B cell (primary cell): ENCODE measurements around the gene CNFN. TPM values are rescaled to one million over a fixed set of nuclear protein-coding genes. Genes with fewer than 3 reads are reported as not detected.

ENCODE experiments used
- ATAC-seq: fragments of 200-7000 bp; cut with Tn5 transposase; one replicate; pipeline ENCODE4 v1.10.0; 2021; ENCODE audit warnings: low read depth, mild to moderate bottlenecking, moderate number of reproducible peaks, moderate library complexity
- CTCF ChIA-PET: fragments of 350-600 bp; sonication (Branson Sonifier 250); formaldehyde crosslinking; loops from one replicate; lab custom pipeline; 2021; ENCODE audit warnings: antibody characterized with exemption, inconsistent platforms; lab: Charles Lee
- POLR2A ChIA-PET: fragments of 350-600 bp; sonication (Branson Sonifier 250); formaldehyde crosslinking; loops from one replicate; lab custom pipeline; 2021; ENCODE audit warnings: antibody characterized with exemption; lab: Charles Lee
- DNase-seq: peaks from one replicate; pipeline ENCODE4 v3.0.0; 2013
- H2AFZ ChIP-seq: 2 replicates; pipeline ENCODE4 v1.6.1; 2012; ENCODE audit warnings: mild to moderate bottlenecking, low read depth, low read length; ENCODE audit not compliant: insufficient read depth, poor library complexity, severe bottlenecking
- H3K27ac ChIP-seq, 2 donors: 1 replicate in 1 of 2; 2 replicates in 1 of 2; pipeline ENCODE4 v1.5.1; 2012 to 2013; ENCODE audit warnings: low read length in 2 of 2, mild to moderate bottlenecking in 2 of 2, moderate library complexity in 1 of 2
- H3K27me3 ChIP-seq, 4 experiments: fragments of 200-600 bp in 1 of 4; sonication (generic) in 1 of 4; replicated peaks in 1 of 4; 1 replicate in 2 of 4; 2 replicates in 2 of 4; pipeline versions ENCODE4 v1.6.1 to v1.7.0; 2013 to 2016; ENCODE audit warnings: low read length in 3 of 4, mild to moderate bottlenecking in 2 of 4, mixed read lengths in 1 of 4, moderate library complexity in 1 of 4; ENCODE audit not compliant: insufficient read depth in 4 of 4, control insufficient read depth in 3 of 4; ENCODE audit errors: control extremely low read depth in 1 of 4
- H3K36me3 ChIP-seq, 2 experiments: replicated peaks in 1 of 2; 1 replicate in 1 of 2; 2 replicates in 1 of 2; pipeline versions ENCODE4 v1.6.1 to v1.7.1; 2013; ENCODE audit warnings: low read length in 1 of 2; ENCODE audit not compliant: insufficient read depth in 2 of 2, control insufficient read depth in 1 of 2; ENCODE audit errors: control extremely low read depth in 1 of 2, extremely low read depth in 1 of 2
- H3K4me1 ChIP-seq, 2 donors: fragments of 200-600 bp in 1 of 2; sonication (generic) in 1 of 2; 1 replicate in 1 of 2; 2 replicates in 1 of 2; pipeline versions ENCODE4 v1.5.1 to v1.6.1; 2013 to 2017; ENCODE audit warnings: low read length in 2 of 2; ENCODE audit not compliant: control insufficient read depth in 2 of 2, insufficient read depth in 2 of 2
- H3K4me2 ChIP-seq: replicated peaks from 2 replicates; pipeline ENCODE3; 2012; ENCODE audit warnings: mild to moderate bottlenecking, low read depth, low read length; ENCODE audit not compliant: poor library complexity, severe bottlenecking
- H3K4me3 ChIP-seq, 5 experiments: fragments of 200-600 bp in 1 of 5; sonication (generic) in 1 of 5; 1 replicate in 3 of 5; 2 replicates in 2 of 5; pipeline versions ENCODE4 v1.5.1 to v1.7.0; 2011 to 2016; ENCODE audit warnings: low read length in 4 of 5, mild to moderate bottlenecking in 4 of 5, low read depth in 2 of 5, control low read depth in 1 of 5, moderate library complexity in 1 of 5; ENCODE audit not compliant: insufficient read depth in 1 of 5; ENCODE audit errors: control extremely low read depth in 1 of 5, extremely low read depth in 1 of 5
- H3K79me2 ChIP-seq: fragments of 200-600 bp; sonication (generic); one replicate; pipeline ENCODE4 v1.6.0; 2016; ENCODE audit warnings: low read length; ENCODE audit not compliant: control insufficient read depth, insufficient read depth
- H3K9ac ChIP-seq: fragments of 200-600 bp; sonication (generic); 2 replicates; pipeline ENCODE4 v1.6.1; 2017; ENCODE audit warnings: mild to moderate bottlenecking, low read length, moderate library complexity
- H3K9me3 ChIP-seq, 3 donors: one replicate each; pipeline versions ENCODE4 v1.6.1 to v1.7.1; 2013; ENCODE audit warnings: low read length in 2 of 3; ENCODE audit not compliant: control insufficient read depth in 2 of 3, insufficient read depth in 1 of 3; ENCODE audit errors: control extremely low read depth in 1 of 3
- H4K20me1 ChIP-seq: 2 replicates; pipeline ENCODE4 v1.6.0; 2012; ENCODE audit warnings: mild to moderate bottlenecking, low read length; ENCODE audit not compliant: insufficient read depth, control insufficient read depth, poor library complexity, severe bottlenecking
- H3K27ac Mint-ChIP-seq: one replicate; pipeline ENCODE4 v1.8.0; 2021; ENCODE audit warnings: mixed read lengths
- H3K27me3 Mint-ChIP-seq: one replicate; pipeline ENCODE4 v1.8.0; 2021; ENCODE audit warnings: mixed read lengths
- H3K4me1 Mint-ChIP-seq: one replicate; pipeline ENCODE4 v1.8.0; 2021; ENCODE audit warnings: mixed read lengths
- H3K4me3 Mint-ChIP-seq: one replicate; pipeline ENCODE4 v1.8.0; 2021; ENCODE audit warnings: mixed read lengths
- H3K9me3 Mint-ChIP-seq: one replicate; pipeline ENCODE4 v1.8.0; 2022; ENCODE audit warnings: mixed read lengths; ENCODE audit not compliant: insufficient read depth
- EZH2 ChIP-seq: IDR thresholded peaks from 2 replicates; pipeline ENCODE4 v1.6.1; 2012; ENCODE audit warnings: borderline replicate concordance, low read depth, mild to moderate bottlenecking, moderate library complexity, low read length; ENCODE audit not compliant: insufficient read depth, poor library complexity, severe bottlenecking
- WGBS: methylation state at CpG from one replicate; pipeline ENCODE4 v1.1.5; 2013; ENCODE audit warnings: missing lambda C conversion rate; ENCODE audit not compliant: insufficient coverage; 5-methylcytosine and 5-hydroxymethylcytosine counted together
- intact Hi-C: fragments of 100-400 bp; cut with micrococcal nuclease; formaldehyde crosslinking; loops from one replicate; pipeline ENCODE4 v1.10.0; 2022
- polyA plus RNA-seq: library from polyadenylated mRNA; depleted of rRNA; stranded (reverse); fragments of >200 nt; gene quantifications from 2 replicates; pipeline ENCODE4 v1.2.3, GENCODE V29; 2012
- total RNA-seq, 2 donors: library from RNA; stranded (reverse); fragments of 120-200 nt in 1 of 2; gene quantifications; 1 replicate in 1 of 2; 2 replicates in 1 of 2; pipeline versions ENCODE4 v1.2.3 to v1.2.4, GENCODE V29; 2013 to 2022
- TF ChIP-seq, protein P1 (sequence below): fragments of 200-600 bp; IDR thresholded peaks from one replicate; pipeline ENCODE4 v1.8.0; 2022; ENCODE audit warnings: antibody characterized with exemption, mild to moderate bottlenecking

CNFN gene
- total and polyA plus RNA-seq, 2 donors (not counting 1 experiment from before 2014, with no cell fraction given), result 4.1 to 23.2 TPM

DNA sequence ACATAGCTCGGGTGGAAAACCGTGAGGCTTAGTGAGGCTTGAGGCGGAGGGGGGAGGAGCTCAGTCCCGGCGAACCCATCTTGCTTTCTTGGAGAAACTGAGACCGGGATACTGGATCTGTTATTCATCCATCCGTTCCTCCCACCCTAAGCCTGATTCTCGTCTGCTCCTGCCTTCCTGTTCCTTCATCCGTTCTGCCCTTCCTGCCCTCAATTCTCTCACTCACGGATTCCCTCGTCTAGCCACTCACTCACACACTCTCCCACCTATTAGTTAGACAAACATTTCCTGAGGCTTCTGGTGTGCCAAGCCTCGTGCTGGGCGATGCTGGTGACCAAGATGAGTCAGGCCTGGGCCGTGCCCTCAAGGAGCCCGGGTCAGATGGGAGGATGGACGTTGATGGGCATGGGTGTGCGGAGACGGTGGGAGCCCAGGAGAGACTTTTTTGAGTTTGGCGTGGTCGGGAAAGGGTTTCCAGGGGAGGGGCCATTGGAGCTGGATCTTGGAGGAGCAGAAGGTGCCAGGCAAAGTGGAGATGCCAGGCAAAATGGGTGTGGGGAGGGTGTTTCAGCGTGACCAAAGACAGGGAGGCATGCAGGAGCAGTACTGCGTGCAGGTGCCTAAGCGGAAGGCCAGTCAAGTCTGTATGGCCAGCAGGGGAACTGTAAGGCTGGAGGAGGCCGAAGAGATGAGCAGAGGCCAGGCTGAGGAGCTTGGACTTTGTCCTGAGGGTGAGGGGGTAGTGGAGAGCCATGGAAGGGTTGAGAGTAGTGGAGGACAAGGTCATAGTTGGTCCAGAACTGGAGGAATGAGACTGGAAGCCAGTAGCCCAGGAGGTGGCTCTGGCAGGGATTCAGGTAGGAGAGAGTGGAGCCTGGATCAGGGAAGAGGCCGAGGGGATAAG is 7.4 kb upstream of the CNFN start:
- Histone ChIP-seq H2AFZ (peak overlapping the region; percentile 93), H3K4me1 (peaks cover 26 to 41% of the 10 kb centered on the region in 2 donors), H3K4me2 (peak overlapping the region; percentile 83), H3K27me3 (no peaks in the 10 kb centered on the region), H4K20me1 (no peaks in the 10 kb centered on the region), H3K4me3 (peak overlapping the region; percentile 83 to 93 (median 89)), H3K27ac (peak overlapping the region; percentile 68 to 77), H3K9ac (peak overlapping the region; percentile 83), H3K79me2 (peaks cover 22% of the 10 kb centered on the region), H3K9me3 (no peaks in the 10 kb centered on the region), H3K36me3 (no peaks in the 10 kb centered on the region)
- Mint-ChIP-seq H3K4me1 (peaks cover 46% of the 10 kb centered on the region), H3K9me3 (no peaks in the 10 kb centered on the region), H3K27ac (peak overlapping the region; percentile 95), H3K4me3 (peak overlapping the region; percentile 95), H3K27me3 (peaks cover 3% of the 10 kb centered on the region)
- DNase-seq (no peak), ATAC-seq (no peak)
- TF ChIP-seq EZH2, result no peak
- TF ChIP-seq, protein P1, sequence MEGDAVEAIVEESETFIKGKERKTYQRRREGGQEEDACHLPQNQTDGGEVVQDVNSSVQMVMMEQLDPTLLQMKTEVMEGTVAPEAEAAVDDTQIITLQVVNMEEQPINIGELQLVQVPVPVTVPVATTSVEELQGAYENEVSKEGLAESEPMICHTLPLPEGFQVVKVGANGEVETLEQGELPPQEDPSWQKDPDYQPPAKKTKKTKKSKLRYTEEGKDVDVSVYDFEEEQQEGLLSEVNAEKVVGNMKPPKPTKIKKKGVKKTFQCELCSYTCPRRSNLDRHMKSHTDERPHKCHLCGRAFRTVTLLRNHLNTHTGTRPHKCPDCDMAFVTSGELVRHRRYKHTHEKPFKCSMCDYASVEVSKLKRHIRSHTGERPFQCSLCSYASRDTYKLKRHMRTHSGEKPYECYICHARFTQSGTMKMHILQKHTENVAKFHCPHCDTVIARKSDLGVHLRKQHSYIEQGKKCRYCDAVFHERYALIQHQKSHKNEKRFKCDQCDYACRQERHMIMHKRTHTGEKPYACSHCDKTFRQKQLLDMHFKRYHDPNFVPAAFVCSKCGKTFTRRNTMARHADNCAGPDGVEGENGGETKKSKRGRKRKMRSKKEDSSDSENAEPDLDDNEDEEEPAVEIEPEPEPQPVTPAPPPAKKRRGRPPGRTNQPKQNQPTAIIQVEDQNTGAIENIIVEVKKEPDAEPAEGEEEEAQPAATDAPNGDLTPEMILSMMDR, result no peak
- POLR2A ChIA-PET, result interaction anchor here (1.0 to 1.8 kb wide), 5 partner anchors 10 to 322 kb away, joined by 3 to 11 read pairs (median 3); partner anchors contain the start of gene ZNF574
- intact Hi-C loops, result loop anchor here (1.0 to 5.0 kb wide), 4 partner anchors 26 to 320 kb away; partner anchors contain the start of genes MEGF8 and ZNF574
- 35% methylated on average over 20 of the region's 25 CpGs for WGBS
- CTCF ChIA-PET, result interaction anchor here (0.6 to 1.9 kb wide), 7 partner anchors 8 to 475 kb away, joined by 3 to 9 read pairs (median 3); partner anchors contain the start of gene CNFN
